SK-N-SH treated with all-trans-retinoic acid at 6 μM for 48 hours (cell line): Measurements from ENCODE around the gene PAQR5.
A peak's percentile ranks its signal among the peaks of the same experiment; 100 is the strongest.

ENCODE experiments used
- ATAC-seq: fragments of 200-7000 bp; cut with Tn5 transposase; 3 replicates; pipeline ENCODE4 v1.9.1; 2020; ENCODE audit warnings: mild to moderate bottlenecking, moderate library complexity
- ARNTL ChIP-seq: fragments of 450-650 bp; formaldehyde crosslinking; IDR thresholded peaks from 2 replicates; pipeline ENCODE4 v1.5.0; 2020; ENCODE audit warnings: low read depth, mild to moderate bottlenecking, moderate library complexity, borderline replicate concordance
- BACH2 ChIP-seq: fragments of 250-450 bp; sonication (Bioruptor Pico); IDR thresholded peaks from 2 replicates; pipeline ENCODE4 v1.9.0; 2021; ENCODE audit warnings: mild to moderate bottlenecking, borderline replicate concordance
- CSDC2 ChIP-seq: fragments of 250-450 bp; sonication (Bioruptor Pico); IDR thresholded peaks from 2 replicates; pipeline ENCODE4 v1.5.0; 2020; ENCODE audit warnings: mild to moderate bottlenecking, moderate library complexity
- CSRNP3 ChIP-seq: fragments of 250-450 bp; sonication (Bioruptor Pico); IDR thresholded peaks from 2 replicates; pipeline ENCODE4 v1.5.1; 2021; ENCODE audit warnings: mild to moderate bottlenecking, moderate library complexity
- ESRRG ChIP-seq: fragments of 250-450 bp; sonication (Bioruptor Pico); IDR thresholded peaks from 2 replicates; pipeline ENCODE4 v1.6.1; 2021; ENCODE audit warnings: mild to moderate bottlenecking
- GLIS3 ChIP-seq: fragments of 250-450 bp; sonication (Bioruptor Pico); IDR thresholded peaks from 2 replicates; pipeline ENCODE4 v1.5.0; 2020; ENCODE audit warnings: mild to moderate bottlenecking, moderate library complexity
- ISL1 ChIP-seq: fragments of 250-450 bp; sonication (Bioruptor Pico); IDR thresholded peaks from 2 replicates; pipeline ENCODE4 v2.1.2; 2022; ENCODE audit warnings: mild to moderate bottlenecking, moderate library complexity
- OSR1 ChIP-seq: fragments of 250-450 bp; sonication (Bioruptor Pico); IDR thresholded peaks from 2 replicates; pipeline ENCODE4 v1.8.0; 2022; ENCODE audit warnings: moderate library complexity, mild to moderate bottlenecking, inconsistent platforms
- PATZ1 ChIP-seq: fragments of 250-450 bp; sonication (Bioruptor Pico); IDR thresholded peaks from 2 replicates; pipeline ENCODE4 v1.8.0; 2020; ENCODE audit warnings: mild to moderate bottlenecking, moderate library complexity, borderline replicate concordance
- POU6F1 ChIP-seq: fragments of 250-450 bp; sonication (Bioruptor Pico); IDR thresholded peaks from 2 replicates; pipeline ENCODE4 v1.8.0; 2021; ENCODE audit warnings: low read depth, mild to moderate bottlenecking, moderate library complexity, borderline replicate concordance
- PPARA ChIP-seq: fragments of 250-450 bp; sonication (Bioruptor Pico); IDR thresholded peaks from 2 replicates; pipeline ENCODE4 v1.5.0; 2020; ENCODE audit warnings: mild to moderate bottlenecking, borderline replicate concordance
- RARB ChIP-seq: fragments of 250-450 bp; sonication (Bioruptor Pico); IDR thresholded peaks from 2 replicates; pipeline ENCODE4 v1.8.0; 2021; ENCODE audit warnings: mild to moderate bottlenecking, moderate library complexity
- TCF4 ChIP-seq: fragments of 250-450 bp; sonication (Bioruptor Pico); IDR thresholded peaks from 2 replicates; pipeline ENCODE4 v1.8.0; 2021; ENCODE audit warnings: mild to moderate bottlenecking, moderate library complexity, borderline replicate concordance
- ZC3H10 ChIP-seq: fragments of 250-450 bp; sonication (Bioruptor Pico); IDR thresholded peaks from 2 replicates; pipeline ENCODE4 v1.5.1; 2021; ENCODE audit warnings: mild to moderate bottlenecking, moderate library complexity
- ZFP30 ChIP-seq: fragments of 450-650 bp; formaldehyde crosslinking; IDR thresholded peaks from 2 replicates; pipeline ENCODE4 v1.5.0; 2022; ENCODE audit warnings: mild to moderate bottlenecking, moderate library complexity
- ZNF565 ChIP-seq: fragments of 450-650 bp; formaldehyde crosslinking; conservative IDR thresholded peaks from 2 replicates; pipeline ENCODE4 v1.5.0; 2020; ENCODE audit warnings: low read depth, mild to moderate bottlenecking, moderate library complexity
- ZNF70 ChIP-seq: fragments of 450-650 bp; formaldehyde crosslinking; IDR thresholded peaks from 2 replicates; pipeline ENCODE4 v1.5.0; 2020; ENCODE audit warnings: mild to moderate bottlenecking, moderate library complexity
- ZNF8 ChIP-seq: fragments of 450-650 bp; formaldehyde crosslinking; IDR thresholded peaks from 2 replicates; pipeline ENCODE4 v1.5.0; 2020; ENCODE audit warnings: mild to moderate bottlenecking, moderate library complexity
- TF ChIP-seq, protein P1 (sequence below): fragments of 250-450 bp; sonication (Bioruptor Pico); IDR thresholded peaks from 2 replicates; pipeline ENCODE4 v1.5.0; 2020; ENCODE audit warnings: mild to moderate bottlenecking, moderate library complexity

Gene PAQR5

GRCh38 chr15:69413822-69414700, 115.3 kb downstream of the PAQR5 start, which contains the start of gene KIF23:
TSS of gene KIF23 (plus strand) at chr15:69414349. CDS start at chr15:69414466, 117 bp downstream.
- TF ChIP-seq POU6F1 (CRISPR knock-in tag) (no peak), RARB (no peak), TCF4 (CRISPR knock-in tag) (no peak), ISL1 (CRISPR knock-in tag) (no peak)
- ATAC-seq = peak; percentile 90

DNA sequence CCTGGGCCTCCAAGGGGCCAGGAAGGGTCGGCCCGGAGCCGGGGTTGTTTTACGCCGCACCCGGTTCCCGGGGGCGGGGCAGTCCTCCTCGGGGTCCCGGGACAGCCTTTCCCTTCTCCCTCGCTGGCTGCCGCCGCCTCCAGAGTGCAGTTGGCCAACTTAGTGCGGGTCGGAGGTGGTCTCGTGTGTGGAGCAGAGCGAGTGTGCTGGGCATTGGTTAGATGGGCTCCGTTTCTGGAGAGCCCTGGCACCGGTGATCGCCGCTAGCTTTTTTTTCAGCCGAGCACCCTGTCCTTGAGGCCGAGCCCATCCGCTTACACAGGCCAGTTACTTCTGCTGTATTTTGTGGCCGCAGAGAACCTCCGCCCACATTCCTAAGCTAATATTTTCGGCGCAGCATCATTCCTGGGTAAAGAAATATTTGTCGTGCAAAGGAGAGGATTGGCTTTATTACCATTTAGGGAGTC, 116.0 kb downstream of the PAQR5 start:
- TF ChIP-seq ZFP30 (CRISPR knock-in tag) = no peak
- TF ChIP-seq ZNF70 = no peak
- TF ChIP-seq, all 23 proteins: peak for 0
- peak; percentile 88 for ATAC-seq

DNA sequence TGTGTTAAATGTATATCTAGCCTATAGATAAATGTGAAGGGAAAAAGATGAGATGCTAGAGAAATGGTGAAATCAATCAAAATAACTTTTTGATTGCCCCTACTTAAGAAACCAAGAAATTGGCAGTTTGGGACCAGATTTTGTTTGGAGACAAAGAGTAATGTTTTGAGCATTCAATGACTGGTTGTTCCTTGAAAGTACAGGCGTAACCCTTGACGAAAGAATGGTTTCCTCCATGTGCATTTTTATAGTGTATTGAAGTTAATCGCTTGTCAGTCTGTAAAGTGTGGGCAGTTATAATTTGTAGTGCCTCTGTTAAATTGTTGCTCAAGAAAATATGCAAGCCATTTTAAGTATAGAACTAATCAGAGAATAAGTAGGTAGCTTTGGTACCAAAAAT, 116.7 kb downstream of the PAQR5 start:
- no peak for TF ChIP-seq PPARA (CRISPR knock-in tag)
- 0 out of 2 replicates have a peak, but pooled peaks have one; percentile 32 for TF ChIP-seq CSDC2 (CRISPR knock-in tag)
- ATAC-seq = no peak

DNA sequence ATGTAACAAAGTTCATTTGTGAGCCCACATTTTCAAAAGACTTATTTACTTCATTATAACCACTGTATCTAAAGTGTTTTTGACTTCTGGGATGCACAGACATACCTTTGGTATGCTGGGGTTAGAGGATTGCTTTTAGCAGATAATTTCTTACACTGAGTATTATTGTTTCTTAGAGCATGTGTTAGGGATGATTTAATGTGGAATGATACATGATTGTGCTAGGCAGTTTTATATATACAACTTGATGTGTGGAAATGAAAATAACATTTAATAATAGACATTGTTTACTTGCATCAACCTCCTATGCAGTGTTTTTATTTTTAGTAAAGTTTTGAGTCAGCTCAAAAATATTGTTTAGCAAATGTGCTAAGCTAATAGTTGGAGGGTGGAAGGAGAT, 118.9 kb downstream of the PAQR5 start:
- ATAC-seq = no peak
- TF ChIP-seq, protein P1, sequence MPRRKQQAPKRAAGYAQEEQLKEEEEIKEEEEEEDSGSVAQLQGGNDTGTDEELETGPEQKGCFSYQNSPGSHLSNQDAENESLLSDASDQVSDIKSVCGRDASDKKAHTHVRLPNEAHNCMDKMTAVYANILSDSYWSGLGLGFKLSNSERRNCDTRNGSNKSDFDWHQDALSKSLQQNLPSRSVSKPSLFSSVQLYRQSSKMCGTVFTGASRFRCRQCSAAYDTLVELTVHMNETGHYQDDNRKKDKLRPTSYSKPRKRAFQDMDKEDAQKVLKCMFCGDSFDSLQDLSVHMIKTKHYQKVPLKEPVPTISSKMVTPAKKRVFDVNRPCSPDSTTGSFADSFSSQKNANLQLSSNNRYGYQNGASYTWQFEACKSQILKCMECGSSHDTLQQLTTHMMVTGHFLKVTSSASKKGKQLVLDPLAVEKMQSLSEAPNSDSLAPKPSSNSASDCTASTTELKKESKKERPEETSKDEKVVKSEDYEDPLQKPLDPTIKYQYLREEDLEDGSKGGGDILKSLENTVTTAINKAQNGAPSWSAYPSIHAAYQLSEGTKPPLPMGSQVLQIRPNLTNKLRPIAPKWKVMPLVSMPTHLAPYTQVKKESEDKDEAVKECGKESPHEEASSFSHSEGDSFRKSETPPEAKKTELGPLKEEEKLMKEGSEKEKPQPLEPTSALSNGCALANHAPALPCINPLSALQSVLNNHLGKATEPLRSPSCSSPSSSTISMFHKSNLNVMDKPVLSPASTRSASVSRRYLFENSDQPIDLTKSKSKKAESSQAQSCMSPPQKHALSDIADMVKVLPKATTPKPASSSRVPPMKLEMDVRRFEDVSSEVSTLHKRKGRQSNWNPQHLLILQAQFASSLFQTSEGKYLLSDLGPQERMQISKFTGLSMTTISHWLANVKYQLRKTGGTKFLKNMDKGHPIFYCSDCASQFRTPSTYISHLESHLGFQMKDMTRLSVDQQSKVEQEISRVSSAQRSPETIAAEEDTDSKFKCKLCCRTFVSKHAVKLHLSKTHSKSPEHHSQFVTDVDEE = no peak
- TF ChIP-seq BACH2 (CRISPR knock-in tag) = no peak
- TF ChIP-seq ZNF70 = no peak
- no peak for TF ChIP-seq ZC3H10
- TF ChIP-seq RARB = no peak
- TF ChIP-seq ZNF8 (CRISPR knock-in tag) = no peak
- no peak for TF ChIP-seq ARNTL (CRISPR knock-in tag)
- no peak for TF ChIP-seq ESRRG (CRISPR knock-in tag)
- TF ChIP-seq OSR1 (CRISPR knock-in tag) = no peak
- TF ChIP-seq ZNF565 (CRISPR knock-in tag) = no peak
- TF ChIP-seq PATZ1 (CRISPR knock-in tag) = no peak
- no peak for TF ChIP-seq GLIS3 (CRISPR knock-in tag)
- TF ChIP-seq ZFP30 (CRISPR knock-in tag) = no peak

DNA sequence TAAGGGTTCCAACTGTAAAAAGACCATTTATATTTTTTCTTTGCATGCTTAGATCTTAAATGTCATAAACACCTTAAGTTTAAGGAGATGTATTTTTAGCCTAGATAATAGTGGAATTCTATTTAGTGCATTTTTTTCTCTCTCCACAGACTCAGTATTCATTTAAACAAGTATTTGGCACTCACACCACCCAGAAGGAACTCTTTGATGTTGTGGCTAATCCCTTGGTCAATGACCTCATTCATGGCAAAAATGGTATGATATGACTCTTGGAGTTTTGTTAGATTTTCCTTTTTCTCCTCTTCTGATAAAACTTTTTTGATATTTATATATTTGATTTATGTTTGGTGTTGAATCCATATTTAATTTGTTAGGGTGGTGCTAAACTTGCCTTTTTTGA, 122.8 kb downstream of the PAQR5 start:
- ATAC-seq = no peak
- TF ChIP-seq OSR1 (CRISPR knock-in tag) (no peak), TCF4 (CRISPR knock-in tag) (no peak), CSRNP3 (CRISPR knock-in tag) (no peak)
